Mononuclear cell (primary cell): Measurements from ENCODE around the gene SLCO2B1. TPM values are rescaled to one million over a fixed set of nuclear protein-coding genes. Genes with fewer than 3 reads are reported as not detected.

Experiments
- H3K27me3 ChIP-seq: 2 replicates; pipeline ENCODE4 v1.6.0; 2011; ENCODE audit warnings: low read length, control low read depth; ENCODE audit not compliant: insufficient read depth
- H3K4me1 ChIP-seq: 2 replicates; pipeline ENCODE4 v1.5.1; 2011; ENCODE audit warnings: mild to moderate bottlenecking, low read length, control low read depth; ENCODE audit not compliant: insufficient read depth
- H3K4me3 ChIP-seq: 2 replicates; pipeline ENCODE4 v1.5.1; 2011; ENCODE audit warnings: mild to moderate bottlenecking, low read length, moderate library complexity
- H3K9me3 ChIP-seq: 2 replicates; pipeline ENCODE4 v1.5.1; 2011; ENCODE audit warnings: low read depth, mild to moderate bottlenecking, control low read depth, low read length
- total RNA-seq: library from RNA; depleted of rRNA; stranded (reverse); fragments of >200 nt; gene quantifications from one replicate; pipeline ENCODE4 v1.2.3, GENCODE V29; 2012

Gene SLCO2B1
- total RNA-seq, 1 donor, result not detected

DNA sequence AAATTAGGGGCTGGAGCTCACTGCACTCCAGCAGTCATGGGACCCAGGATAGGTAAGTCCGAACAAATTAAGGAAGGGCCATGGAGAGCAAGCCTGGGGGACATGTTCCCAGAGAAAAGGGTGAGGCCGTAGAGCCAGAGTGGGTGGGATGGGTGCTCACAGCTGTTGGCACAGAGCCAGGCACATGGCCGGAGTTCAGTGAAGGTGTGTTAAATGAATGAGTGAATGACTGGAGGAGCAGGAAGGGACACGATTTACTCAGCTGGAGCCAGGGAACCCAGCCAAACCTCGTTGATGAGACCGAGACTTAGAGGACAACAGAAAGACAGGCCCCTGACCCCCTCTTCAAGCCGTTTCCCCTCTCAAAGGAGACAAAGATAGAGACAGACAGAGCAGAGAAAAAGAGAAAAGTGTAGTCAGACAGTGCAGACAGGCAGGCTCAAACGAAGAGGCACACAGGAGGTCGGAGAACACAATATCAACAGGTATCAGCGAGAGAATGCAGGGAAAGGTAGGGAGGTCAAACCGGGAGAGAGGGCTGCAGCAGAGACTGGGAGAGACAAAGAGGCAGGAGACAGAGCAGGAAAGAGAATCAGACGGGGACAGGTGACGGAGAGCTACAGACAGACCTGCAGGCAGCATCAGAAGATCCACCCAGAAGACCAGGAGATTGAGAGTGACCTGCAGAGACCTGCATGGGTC, 590 bp downstream of the SLCO2B1 start:
- Histone ChIP-seq H3K27me3 (no peaks in the 10 kb centered on the region), H3K4me1 (peaks cover 19% of the 10 kb centered on the region)

DNA sequence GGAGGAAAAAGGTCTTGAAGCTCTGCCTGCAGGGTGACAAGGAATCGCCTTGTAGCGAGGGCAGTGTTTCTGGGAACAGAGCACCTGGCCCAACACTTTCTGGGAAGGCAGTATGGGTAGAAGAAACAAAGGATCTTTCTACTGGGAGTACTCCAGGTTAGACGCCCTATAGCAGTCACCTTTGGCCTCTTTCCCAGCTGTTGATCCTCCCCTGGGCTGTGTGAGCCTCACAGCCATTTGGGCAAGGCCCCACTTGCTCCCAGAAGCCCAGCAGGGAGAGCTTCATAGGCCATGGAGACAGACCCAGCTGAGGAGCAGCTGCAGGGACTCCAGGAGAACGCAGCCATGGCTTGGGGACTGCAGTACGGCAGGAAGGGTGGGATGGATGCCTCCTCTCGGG, 1.2 kb downstream of the SLCO2B1 start:
- Histone ChIP-seq H3K4me1 (peaks cover 16% of the 10 kb centered on the region), H3K4me3 (no peak overlapping the region), H3K27me3 (no peaks in the 10 kb centered on the region), H3K9me3 (no peaks in the 10 kb centered on the region)

More for the DNA sequence above, 590 bp downstream of the SLCO2B1 start:
- H3K4me3 ChIP-seq, result no peak overlapping the region
- no peaks in the 10 kb centered on the region for H3K9me3 ChIP-seq

DNA sequence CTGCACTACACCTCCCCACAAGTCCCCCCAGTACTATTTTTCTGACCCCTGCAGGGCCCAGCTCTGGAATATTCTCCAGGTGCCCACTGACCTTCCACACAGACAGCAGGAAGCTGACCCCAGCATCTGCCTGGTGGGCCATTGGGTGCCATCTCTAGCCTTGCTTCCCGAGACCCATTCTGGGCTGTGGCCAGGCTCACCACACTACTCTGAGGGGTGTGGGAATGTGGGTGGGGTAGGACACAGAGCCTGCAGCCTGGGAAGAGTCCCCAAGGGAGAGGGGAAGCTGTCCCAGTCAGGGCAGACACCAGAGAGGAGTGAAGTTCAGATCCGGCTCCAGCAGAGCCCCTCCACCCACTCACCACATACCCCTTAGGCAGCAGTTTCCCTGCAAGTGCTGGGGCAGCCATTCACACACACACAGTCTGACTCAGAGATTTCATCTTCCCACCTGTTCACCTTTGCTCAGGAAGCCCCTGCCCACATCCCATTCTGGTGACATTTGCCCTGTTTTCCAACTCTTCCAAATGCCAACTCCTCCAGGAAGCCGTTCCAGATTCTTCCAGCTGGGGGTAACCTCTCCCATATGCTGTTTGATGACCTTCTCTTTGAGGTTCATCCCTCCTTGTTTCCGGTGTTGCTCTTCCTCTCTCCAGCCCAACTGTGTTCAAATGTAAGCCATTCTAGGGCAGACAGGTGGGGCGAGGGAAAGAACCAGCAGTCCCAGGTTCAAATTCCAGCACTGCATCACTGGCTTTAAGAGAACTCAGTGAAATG, 1.9 kb downstream of the SLCO2B1 start:
- Histone ChIP-seq H3K4me3 (no peak overlapping the region), H3K9me3 (no peaks in the 10 kb centered on the region), H3K4me1 (peaks cover 9% of the 10 kb centered on the region), H3K27me3 (no peaks in the 10 kb centered on the region)

DNA sequence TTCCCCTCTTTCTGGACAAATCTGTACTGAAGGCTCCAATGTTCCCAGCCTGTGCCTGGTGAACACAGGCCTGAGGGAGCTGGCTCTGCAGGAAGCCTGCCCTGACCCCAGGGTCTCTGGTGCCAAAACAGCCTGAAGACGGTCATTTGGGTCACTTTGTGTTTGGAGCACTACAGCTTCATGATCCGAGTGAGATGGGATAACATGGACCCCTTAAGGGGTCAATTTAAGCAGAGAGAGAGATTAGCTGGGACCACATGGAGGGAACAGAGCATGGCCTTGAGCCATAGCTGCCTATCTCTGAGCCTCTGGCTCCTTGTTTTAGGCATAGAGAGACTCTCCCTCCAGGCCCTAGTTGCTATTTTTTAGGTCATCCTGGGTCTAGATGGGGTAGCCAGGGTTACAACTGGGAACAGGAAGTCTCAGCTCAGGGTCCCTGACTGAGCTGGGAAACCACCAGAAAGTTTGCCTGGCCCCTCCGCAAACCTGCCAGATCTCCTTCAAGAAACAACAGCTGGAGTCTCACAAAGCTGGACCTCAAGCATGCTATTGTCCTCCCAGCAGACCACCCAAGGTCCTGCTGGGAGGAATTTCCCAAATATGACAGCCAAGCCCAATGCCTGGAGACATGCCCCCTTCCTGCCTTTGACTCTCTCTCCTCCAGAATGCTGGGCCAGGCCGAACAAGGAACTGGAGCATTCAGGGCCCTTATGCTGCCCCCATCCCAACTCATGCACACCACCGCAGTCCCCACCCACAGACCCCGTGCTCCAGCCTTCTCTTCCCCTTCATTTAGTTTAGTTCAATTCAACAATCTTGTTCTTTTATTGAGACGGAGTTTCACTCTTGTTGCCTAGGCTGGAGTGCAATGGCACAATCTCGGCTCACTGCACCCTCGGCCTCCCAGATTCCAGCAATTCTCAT, 4.0 kb downstream of the SLCO2B1 start:
- no peaks in the 10 kb centered on the region for H3K4me1 ChIP-seq
- H3K4me3 ChIP-seq, result no peak overlapping the region
- H3K27me3 ChIP-seq, result no peaks in the 10 kb centered on the region
- no peaks in the 10 kb centered on the region for H3K9me3 ChIP-seq

DNA sequence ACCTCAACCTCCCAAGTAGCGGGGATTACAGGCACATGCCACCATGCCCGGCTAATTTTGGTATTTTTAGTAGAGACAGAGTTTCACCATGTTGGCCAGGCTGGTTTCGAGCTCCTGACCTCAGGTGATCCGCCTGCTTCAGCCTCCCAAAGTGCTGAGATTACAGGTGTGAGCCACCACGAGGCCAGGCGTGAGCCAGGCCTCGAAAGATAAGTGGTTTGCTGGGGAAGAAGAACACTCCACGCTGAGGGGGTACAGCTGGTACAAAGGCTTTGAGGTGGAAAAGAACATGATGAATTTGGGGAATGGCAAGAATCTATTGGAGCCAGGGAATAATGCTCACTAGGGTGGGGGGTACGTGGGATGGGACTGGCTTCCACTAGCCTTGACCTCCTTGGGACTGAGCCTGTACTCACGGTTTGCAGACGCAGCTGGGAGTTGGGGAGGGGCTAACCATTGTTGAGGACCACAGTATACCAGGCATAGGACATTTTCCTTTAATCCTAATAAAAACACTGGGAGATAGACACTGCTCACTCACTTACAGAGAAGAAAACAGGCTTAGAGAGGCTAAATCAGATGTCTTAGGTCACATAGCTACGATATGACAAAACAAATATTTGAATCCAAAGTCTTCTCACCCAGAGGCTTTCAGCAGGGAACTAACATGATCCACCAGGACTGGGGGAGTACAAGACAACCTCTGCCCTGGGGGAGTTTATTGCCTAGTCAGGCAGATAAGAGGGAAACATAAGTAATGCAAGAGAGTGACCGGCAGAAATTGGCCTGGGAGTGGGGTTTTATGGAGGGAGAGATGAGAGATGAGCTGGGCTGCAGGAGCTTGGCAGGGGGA, 4.9 kb downstream of the SLCO2B1 start:
- Histone ChIP-seq H3K9me3 (no peaks in the 10 kb centered on the region), H3K27me3 (no peaks in the 10 kb centered on the region), H3K4me1 (no peaks in the 10 kb centered on the region), H3K4me3 (no peak overlapping the region)

DNA sequence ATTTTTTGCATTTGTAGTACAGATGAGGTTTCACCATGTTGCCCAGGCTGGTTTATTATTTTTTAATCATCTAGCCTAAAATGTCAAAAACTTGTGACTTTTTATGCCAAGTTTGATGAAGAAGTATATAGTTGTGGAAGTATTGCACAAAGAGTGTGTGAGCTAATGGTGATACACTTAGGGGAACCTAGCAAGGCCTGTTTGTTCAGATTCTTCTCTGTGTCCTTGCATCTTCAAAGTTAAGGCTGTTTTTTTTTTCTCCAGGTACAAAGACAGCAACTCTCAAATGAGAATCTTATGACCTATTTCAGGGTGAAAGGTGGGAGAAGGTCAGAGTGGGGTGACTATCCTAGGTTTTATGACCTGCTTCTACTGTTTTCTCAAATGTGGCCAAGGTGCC, 7.3 kb downstream of the SLCO2B1 start:
- Histone ChIP-seq H3K27me3 (no peaks in the 10 kb centered on the region), H3K4me3 (no peak overlapping the region), H3K9me3 (no peaks in the 10 kb centered on the region), H3K4me1 (no peaks in the 10 kb centered on the region)

DNA sequence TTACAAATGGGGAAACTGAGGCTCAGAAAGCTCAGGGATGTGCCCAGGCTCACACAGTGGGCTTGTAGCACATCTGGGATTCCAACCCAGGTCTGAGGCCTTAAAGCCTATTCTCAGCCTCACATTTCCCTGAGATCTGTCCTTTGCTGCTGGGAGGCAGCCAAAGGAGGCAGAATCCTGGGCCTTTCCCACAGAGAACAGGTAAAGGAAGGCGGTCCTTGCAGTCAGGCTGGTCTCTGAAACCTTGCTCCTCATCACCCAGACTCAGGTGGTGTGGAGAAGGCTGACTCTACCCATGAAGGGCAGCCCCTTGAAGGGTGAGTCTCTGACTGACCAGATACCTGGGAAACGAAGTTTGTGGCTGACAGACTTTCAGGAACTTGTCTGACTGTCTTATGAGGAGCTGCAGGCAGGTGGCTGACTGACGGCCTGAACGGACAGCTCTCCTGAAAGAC, 7.8 kb downstream of the SLCO2B1 start:
- Histone ChIP-seq H3K4me1 (no peaks in the 10 kb centered on the region), H3K9me3 (no peaks in the 10 kb centered on the region), H3K4me3 (no peak overlapping the region), H3K27me3 (no peaks in the 10 kb centered on the region)

DNA sequence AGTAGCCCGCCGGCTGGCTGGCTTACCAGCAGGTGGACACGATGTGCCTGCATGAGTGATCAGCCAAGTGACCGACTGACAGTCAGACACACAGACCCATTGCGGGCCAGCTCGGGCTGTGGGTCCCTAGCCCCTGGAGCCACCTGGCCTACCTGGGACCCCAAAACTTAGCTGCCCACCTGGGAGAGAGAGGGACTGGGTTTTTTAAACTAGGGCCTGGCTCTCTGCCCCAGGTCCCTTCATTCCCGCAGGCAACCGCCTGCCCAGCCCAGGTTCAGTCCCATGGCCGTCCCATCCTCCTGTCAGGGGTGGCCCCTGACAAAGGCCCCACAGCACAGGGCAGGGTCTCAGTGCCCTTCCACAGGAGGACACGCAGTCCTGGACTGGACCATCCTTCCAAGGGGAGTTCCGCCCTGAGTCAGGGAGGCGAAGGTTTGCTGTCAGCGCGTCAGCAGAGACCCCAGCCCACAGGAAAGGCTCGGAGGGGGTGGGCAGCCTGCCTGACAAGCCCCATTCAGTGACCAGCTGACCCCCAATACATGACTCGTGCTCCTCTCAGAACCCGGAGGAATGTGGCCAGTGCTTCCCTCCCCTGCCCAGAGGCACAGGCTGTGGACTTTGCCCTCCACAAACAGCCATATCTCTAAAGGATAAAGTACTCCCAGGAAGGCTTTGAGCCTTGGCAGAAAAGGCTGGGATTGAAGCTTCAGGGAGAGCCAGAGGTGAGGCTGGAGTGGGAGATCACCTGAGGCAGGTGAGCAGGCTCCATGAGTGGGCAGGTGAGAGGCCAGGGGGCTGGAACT, 8.4 kb downstream of the SLCO2B1 start:
- Histone ChIP-seq H3K4me3 (no peak overlapping the region), H3K9me3 (no peaks in the 10 kb centered on the region), H3K4me1 (no peaks in the 10 kb centered on the region), H3K27me3 (no peaks in the 10 kb centered on the region)

DNA sequence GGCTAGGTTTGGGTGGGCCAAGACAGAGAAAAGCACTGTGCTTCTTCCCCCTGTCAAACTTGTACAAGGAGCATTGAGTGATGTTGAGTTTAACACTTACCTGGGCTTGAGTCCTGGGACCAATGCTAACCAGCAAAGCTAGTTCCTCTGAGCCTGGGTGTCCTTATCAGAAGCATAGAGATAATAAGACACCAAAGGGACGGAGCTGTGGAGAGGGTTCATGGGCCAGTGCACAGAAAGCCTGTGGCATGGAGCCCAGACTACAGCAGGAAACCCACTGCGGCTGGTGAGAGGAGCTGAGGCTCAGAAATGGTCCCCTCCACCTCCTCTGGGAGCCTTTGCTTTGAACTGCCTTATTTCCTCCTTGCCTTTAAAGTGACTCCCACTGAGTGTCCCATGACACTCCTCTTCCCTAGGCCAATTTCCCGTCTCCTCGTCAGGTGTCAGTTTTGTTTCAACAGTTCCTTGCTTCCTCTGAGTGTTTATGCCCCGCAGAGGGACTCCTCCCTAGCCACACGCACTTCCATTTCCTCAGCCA, 9.4 kb downstream of the SLCO2B1 start:
- no peaks in the 10 kb centered on the region for H3K27me3 ChIP-seq
- no peak overlapping the region for H3K4me3 ChIP-seq
- H3K9me3 ChIP-seq, result no peaks in the 10 kb centered on the region
- H3K4me1 ChIP-seq, result no peaks in the 10 kb centered on the region

DNA sequence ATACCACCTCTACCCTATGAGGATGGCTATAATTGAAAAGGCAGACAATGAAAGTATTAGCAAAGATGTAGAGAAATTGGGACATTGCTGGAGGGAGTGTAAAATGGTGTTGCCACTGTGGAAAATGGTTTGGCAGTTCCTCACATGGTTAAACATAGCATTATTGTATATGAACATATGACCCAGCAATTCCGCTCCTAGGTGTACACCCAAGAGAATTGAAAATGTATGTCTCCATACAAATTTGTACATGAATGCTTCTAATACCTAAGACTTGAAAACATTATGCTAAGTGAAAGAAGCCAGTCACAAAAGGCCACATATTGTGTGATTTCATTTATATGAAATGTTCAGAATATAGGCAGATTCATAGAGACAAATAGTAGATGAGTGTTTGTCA, 10.0 kb downstream of the SLCO2B1 start:
- no peaks in the 10 kb centered on the region for H3K9me3 ChIP-seq
- H3K4me1 ChIP-seq, result no peaks in the 10 kb centered on the region
- H3K27me3 ChIP-seq, result no peaks in the 10 kb centered on the region
- no peak overlapping the region for H3K4me3 ChIP-seq

DNA sequence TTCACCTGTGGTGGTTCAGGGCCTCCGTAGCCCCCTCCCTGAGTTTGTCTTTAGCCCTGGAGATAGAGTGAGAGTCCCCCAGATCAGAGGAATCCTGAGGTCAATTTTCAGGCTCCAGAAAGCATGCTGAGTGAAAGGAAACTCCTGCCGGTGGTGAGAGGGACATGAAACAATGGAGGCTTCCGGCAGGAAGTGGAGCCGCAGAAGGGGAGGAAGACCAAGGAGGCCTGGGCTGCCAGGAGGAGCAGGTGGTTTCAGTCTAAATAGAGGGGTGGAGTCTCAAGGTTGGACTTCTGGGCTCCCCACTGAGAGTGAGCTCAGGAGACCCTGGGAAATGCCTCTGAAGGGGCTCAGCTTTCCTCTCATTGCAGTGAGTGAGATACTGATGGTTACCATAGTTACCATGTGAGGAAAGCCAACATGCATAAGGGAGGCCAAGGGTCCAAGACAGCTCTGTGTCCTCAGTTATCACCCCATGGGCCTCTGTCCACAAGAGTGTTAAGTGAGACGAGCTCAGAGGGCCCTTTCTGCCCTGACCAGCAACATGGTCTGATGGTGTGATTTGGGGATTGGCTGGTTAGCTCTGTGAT, 10.7 kb downstream of the SLCO2B1 start:
- Histone ChIP-seq H3K4me1 (no peaks in the 10 kb centered on the region), H3K9me3 (no peaks in the 10 kb centered on the region), H3K4me3 (no peak overlapping the region), H3K27me3 (no peaks in the 10 kb centered on the region)

DNA sequence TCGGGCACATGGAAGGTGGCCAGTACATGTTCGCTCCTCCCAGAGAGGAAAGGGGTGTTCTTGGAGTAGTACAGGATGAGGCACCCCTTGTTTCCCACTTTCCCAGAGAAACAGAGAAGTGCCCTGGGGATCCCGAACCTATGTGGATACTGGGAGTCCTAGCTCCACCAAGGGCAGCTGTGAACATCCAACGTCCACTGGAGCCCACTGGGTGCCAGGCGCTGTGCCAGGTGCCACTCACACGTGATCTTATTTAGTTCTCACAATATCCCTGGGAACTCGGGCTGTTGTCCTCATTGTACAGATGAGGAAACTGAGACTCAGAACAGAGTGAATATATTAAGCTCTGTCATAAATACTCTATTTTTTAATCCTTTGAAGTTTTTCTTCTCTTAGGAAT, 12.0 kb downstream of the SLCO2B1 start:
- Histone ChIP-seq H3K9me3 (no peaks in the 10 kb centered on the region), H3K27me3 (no peaks in the 10 kb centered on the region), H3K4me1 (no peaks in the 10 kb centered on the region), H3K4me3 (no peak overlapping the region)
